ENCODE measurements around the gene TCEA2.

TCEA2 gene

GRCh38 chr20:64074184-64074789 lies 11.3 kb downstream of the TCEA2 start:
- Histone ChIP-seq H3K4me3 (replicated peaks; ENCODE audit: low read depth, low read length) (no peak overlapping the region), H3K36me3 (ENCODE audit: control insufficient read depth, insufficient read depth, low read length) (peaks cover 27% of the 10 kb centered on the region), H3K27me3 (replicated peaks; ENCODE audit: control insufficient read depth, insufficient read depth, low read length) (no peaks in the 10 kb centered on the region)
- no peak for DNase-seq (ENCODE audit: extremely low read depth, insufficient read length)
- TF ChIP-seq CTCF (IDR thresholded peaks at IDR 0.05; ENCODE audit: insufficient read depth, low read length, poor library complexity, severe bottlenecking), result no peak

- no peak overlapping the region for H3K4me3 ChIP-seq (replicated peaks; ENCODE audit: low read depth, low read length)
- no peaks in the 10 kb centered on the region for H3K27me3 ChIP-seq (replicated peaks; ENCODE audit: control insufficient read depth, insufficient read depth, low read length)
- DNase-seq (ENCODE audit: extremely low read depth, insufficient read length), result no peak
- TF ChIP-seq CTCF (IDR thresholded peaks at IDR 0.05; ENCODE audit: insufficient read depth, low read length, poor library complexity, severe bottlenecking), result no peak
- H3K36me3 ChIP-seq (ENCODE audit: control insufficient read depth, insufficient read depth, low read length), result peaks cover 27% of the 10 kb centered on the region
Observed at GRCh38 chr20:64074963-64075362, 12.0 kb downstream of the TCEA2 start.

GRCh38 chr20:64075556-64075955 lies 12.6 kb downstream of the TCEA2 start:
- TF ChIP-seq CTCF (IDR thresholded peaks at IDR 0.05; ENCODE audit: insufficient read depth, low read length, poor library complexity, severe bottlenecking), result no peak
- H3K27me3 ChIP-seq (replicated peaks; ENCODE audit: control insufficient read depth, insufficient read depth, low read length), result no peaks in the 10 kb centered on the region
- H3K4me3 ChIP-seq (replicated peaks; ENCODE audit: low read depth, low read length), result no peak overlapping the region
- peaks cover 27% of the 10 kb centered on the region for H3K36me3 ChIP-seq (ENCODE audit: control insufficient read depth, insufficient read depth, low read length)
- no peak for DNase-seq (ENCODE audit: extremely low read depth, insufficient read length)

GRCh38 chr20:64076061-64076997 lies 13.3 kb downstream of the TCEA2 start:
- no peak for DNase-seq (ENCODE audit: extremely low read depth, insufficient read length)
- Histone ChIP-seq H3K27me3 (replicated peaks; ENCODE audit: control insufficient read depth, insufficient read depth, low read length) (no peaks in the 10 kb centered on the region; the same call in 1 of the 2 replicates), H3K36me3 (ENCODE audit: control insufficient read depth, insufficient read depth, low read length) (peaks cover 27% of the 10 kb centered on the region), H3K4me3 (replicated peaks; ENCODE audit: low read depth, low read length) (peak overlapping the region; percentile 84)
- no peak for TF ChIP-seq CTCF (IDR thresholded peaks at IDR 0.05; ENCODE audit: insufficient read depth, low read length, poor library complexity, severe bottlenecking)

GRCh38 chr20:64077094-64077493 lies 14.1 kb downstream of the TCEA2 start:
- Histone ChIP-seq H3K27me3 (replicated peaks; ENCODE audit: control insufficient read depth, insufficient read depth, low read length) (no peaks in the 10 kb centered on the region; the same call in 1 of the 2 replicates), H3K4me3 (replicated peaks; ENCODE audit: low read depth, low read length) (peak overlapping the region; percentile 84), H3K36me3 (ENCODE audit: control insufficient read depth, insufficient read depth, low read length) (peaks cover 22% of the 10 kb centered on the region)
- TF ChIP-seq CTCF (IDR thresholded peaks at IDR 0.05; ENCODE audit: insufficient read depth, low read length, poor library complexity, severe bottlenecking), result no peak
- DNase-seq (ENCODE audit: extremely low read depth, insufficient read length), result peak; percentile 75

All from GM06990 (cell line).